ENCODE results near the gene GPR153.
"Not testable (repeated sequence)": the region's sequence is repeated elsewhere in the genome, so short reads cannot be mapped to it uniquely, and the experiment has no call there.

Gene GPR153

GRCh38 chr1:6260961-6261614 is at the start of gene GPR153:
Gene GPR153 (minus strand): TSS chr1:6261098. CDS start chr1:6254905, 6,193 bp downstream.
- peak in 1 of 2 experiments; percentile 77 for DNase-seq

DNA sequence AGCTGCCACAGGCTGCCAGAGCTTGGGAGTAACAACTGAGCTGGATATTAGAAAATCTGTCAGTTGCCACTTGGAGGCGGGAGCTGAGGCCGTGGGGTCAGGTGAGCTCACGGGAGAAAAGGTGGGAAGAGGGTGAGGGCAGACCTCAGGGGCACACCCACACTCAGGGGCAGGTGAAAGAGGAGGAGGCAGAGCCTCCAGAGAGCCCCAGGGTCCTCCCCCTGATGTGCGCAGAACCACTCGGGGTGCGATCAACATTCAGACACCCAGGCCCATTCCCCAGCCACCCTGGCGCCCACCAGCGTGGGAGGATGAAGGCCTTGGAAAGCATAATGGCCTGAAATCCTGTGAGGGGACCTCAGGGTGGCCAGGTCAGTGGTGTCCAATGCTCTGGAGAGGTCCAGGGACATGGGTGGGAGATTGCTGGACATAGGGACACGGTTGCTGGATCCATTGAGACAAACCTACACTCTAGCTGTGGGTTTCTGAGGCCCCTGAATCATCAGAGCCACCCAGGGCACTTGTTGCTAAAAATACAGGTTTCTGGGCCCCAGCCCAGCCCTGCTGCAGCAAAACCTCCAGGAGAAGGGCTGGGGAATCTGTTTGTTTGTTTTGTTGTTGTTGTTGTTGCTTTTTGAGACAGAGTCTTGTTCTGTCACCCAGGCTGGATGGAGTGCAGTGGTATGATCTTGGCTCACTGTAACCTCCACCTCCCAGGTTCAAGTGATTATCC is 49.4 kb upstream of the GPR153 start:
- DNase-seq: no peak

DNA sequence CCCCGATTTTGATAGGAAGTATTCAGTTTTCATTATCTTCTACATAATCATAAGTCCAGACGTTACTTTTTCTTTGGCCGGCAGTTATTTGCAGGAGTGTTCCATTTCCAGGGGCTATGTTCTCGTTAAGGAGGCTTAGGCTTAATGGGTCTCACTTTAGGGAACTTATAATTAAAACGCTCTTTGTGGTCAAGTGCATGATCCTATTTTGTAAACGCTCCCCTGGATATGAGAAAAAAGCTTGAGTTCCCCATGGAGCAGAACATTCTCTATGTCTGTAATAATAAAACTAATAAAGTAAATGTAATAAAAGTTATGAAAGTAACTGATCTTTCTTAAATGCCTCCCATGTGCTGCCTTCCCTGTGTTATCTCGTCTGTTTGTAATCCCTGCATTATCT is 48.7 kb upstream of the GPR153 start:
- no peak for DNase-seq

GRCh38 chr1:6308449-6308848 is 47.6 kb upstream of the GPR153 start:
- no peak for DNase-seq

- DNase-seq: not testable (repeated sequence)
Observed at GRCh38 chr1:6307682-6308081, 46.8 kb upstream of the GPR153 start.

GRCh38 chr1:6307099-6307498 is 46.2 kb upstream of the GPR153 start:
- DNase-seq: no peak

- no peak for DNase-seq
Observed at GRCh38 chr1:6303397-6304012, 42.6 kb upstream of the GPR153 start.

GRCh38 chr1:6302568-6302967 is 41.7 kb upstream of the GPR153 start:
- no peak for DNase-seq

GRCh38 chr1:6301526-6301925 is 40.6 kb upstream of the GPR153 start:
- no peak for DNase-seq

GRCh38 chr1:6300342-6301048 is 39.6 kb upstream of the GPR153 start:
- no peak for DNase-seq

GRCh38 chr1:6299557-6300165 is 38.8 kb upstream of the GPR153 start:
- no peak for DNase-seq

GRCh38 chr1:6298940-6299465 is 38.1 kb upstream of the GPR153 start:
- DNase-seq: no peak

DNA sequence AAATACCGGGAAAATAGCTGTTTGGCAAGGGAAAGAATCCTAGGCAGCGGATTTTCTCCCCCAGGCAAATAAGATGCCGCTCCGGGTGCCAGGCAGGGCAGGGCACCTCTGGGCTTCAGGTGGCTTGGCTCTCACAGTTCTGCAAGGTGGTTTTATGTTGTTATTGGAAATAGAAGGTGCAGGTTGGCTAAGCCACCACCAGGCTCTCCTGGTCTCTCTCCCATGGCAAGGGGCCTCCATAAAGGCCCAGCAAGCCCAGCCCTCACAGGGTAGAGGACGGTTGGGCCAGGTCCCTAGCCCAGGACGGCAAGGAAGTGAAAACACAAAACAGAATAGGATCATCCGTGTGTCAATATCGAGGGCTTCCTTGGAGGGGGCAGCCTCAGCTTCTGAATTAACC is 37.6 kb upstream of the GPR153 start:
- no peak for DNase-seq

GRCh38 chr1:6295910-6296309 is 35.0 kb upstream of the GPR153 start:
- DNase-seq: no peak

DNA sequence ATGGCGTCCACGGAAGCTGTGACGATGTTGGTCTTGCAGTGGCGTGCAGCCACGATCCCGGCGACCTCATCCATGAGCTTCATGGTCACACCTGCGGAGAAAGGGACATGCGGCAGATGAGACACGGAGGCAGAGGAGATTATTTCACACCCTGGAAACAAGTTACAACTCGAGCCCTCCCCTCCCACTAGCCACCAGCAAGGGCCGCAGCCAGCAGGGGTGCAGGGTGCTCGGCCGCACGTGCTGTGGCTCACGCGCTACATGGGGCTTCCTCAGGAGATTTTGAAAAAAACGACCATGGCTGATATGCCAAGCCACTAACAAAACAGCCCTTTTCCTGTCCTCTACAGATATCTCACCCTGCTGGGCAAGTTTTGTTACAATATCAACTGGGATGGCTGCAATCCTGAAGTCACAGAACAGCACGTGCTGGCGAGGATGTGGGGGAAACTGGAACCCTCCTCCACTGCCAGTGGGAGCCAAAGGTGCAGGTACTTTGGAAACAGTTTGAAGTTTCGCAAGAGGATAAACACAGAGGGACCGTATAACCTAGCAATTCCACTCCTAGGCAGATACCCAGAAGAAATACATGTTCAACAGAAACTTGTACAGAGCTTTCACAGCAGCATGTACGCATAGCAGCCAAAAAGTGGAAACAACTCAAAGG is 34.1 kb upstream of the GPR153 start:
- DNase-seq: no peak

DNA sequence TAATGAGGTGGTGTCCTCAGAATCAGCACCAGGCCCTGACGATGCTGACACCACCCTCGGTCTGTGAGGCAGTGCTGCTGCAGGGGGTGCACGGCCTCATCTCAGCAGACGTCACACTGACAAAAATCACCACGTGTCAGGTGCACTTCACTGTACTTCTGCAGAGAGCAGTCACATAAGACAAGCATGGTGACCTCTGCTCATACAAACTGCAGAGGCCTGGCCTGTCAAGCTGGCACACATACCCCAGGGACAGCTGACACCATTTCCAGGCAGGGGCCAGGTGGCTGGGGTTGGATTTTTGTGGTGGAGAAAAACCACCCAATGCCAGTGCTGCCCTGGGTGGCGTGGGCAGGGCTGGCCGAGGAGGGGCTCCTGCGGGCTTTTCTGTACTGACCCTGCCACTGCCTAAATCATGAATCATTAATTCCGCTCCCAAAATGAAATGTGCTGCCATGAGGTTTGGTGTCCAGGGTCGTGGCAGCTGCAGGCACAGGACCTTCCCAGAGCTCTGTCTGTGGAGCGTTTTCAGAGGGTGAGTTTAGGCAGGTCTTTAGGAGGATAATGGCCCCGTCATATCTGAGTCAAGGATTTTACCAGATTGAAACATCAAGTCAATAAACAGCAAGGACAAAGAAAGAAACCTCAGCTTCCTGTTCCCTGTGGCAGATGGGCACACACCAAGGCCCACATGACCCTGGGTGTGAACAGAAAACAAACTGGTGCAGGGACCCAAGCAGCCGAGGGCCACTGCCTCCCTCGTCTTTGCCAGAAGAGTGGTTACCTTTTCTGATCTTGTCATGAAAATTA is 33.4 kb upstream of the GPR153 start:
- DNase-seq: no peak

- no peak for DNase-seq
Observed at GRCh38 chr1:6292102-6292501, 31.2 kb upstream of the GPR153 start.

- no peak for DNase-seq
Observed at GRCh38 chr1:6288665-6289064, 27.8 kb upstream of the GPR153 start.

GRCh38 chr1:6288026-6288425 is 27.1 kb upstream of the GPR153 start:
- DNase-seq: no peak

DNA sequence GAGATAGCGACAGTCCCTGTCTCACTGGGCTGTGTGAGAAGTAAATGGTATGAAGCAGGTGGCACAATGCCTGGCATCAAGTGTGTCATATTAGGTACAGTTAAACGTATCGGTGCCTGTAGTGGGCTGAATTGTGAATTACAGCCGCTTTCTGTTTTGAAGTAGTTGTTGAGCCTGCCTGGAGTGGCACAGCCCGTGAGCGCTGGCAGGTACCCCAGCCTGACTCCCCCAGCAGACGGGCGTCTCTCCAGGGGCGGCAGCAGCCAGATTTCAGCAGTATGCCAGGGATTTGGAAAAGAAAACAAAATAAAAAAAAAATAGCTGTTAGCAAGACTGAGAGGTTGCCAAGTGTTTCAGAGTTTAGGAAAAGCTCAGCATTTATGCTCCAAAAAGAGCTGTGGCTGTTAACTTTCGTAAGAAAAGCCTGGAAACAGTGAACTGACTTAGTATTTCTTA is 26.6 kb upstream of the GPR153 start:
- DNase-seq: no peak

- DNase-seq: no peak
Observed at GRCh38 chr1:6287029-6287428, 26.1 kb upstream of the GPR153 start.
